Testis (tissue), 2 donors: ENCODE data around the gene SS18.

Experiments
- CTCF ChIP-seq, 3 experiments: fragments of 450-650 bp in 2 of 3; fragments of 200-600 bp in 1 of 3; sonication (generic) in 1 of 3; IDR thresholded peaks; one replicate each; pipeline ENCODE4 v1.5.1; 2016 to 2019; ENCODE audit warnings: antibody characterized with exemption in 3 of 3, mild to moderate bottlenecking in 2 of 3, moderate library complexity in 1 of 3
- POLR2A ChIP-seq: fragments of 450-650 bp; IDR thresholded peaks from one replicate; pipeline ENCODE4 v1.6.1; 2017; ENCODE audit warnings: antibody characterized with exemption, mild to moderate bottlenecking, moderate library complexity

- TF ChIP-seq CTCF (IDR thresholded peaks at IDR 0.05) (no peak), POLR2A (no peak)
These were observed 106.7 kb downstream of the SS18 start for GRCh38 chr18:25983730-25984129.
